ENCODE measurements around the gene IL32.

IL32 gene

GRCh38 chr16:3087243-3088235, 22.1 kb downstream of the IL32 start:
- Histone ChIP-seq H4K91ac (ENCODE audit: low read length) (no peak overlapping the region), H3K9me3 (ENCODE audit: control insufficient read depth, low read length) (no peaks in the 10 kb centered on the region), H3K27ac (ENCODE audit: low read length, poor library complexity, severe bottlenecking) (no peak overlapping the region), H3K4me1 (ENCODE audit: control insufficient read depth, insufficient read depth, low read depth, low read length) (peaks cover 11% of the 10 kb centered on the region), H3K4ac (ENCODE audit: low read depth in 1 of 2, low read length in 2 of 2) (no peak overlapping the region), H2AFZ (ENCODE audit: low read depth, low read length) (no peak overlapping the region), H4K8ac (ENCODE audit: low read length) (no peak overlapping the region), H3K9ac (ENCODE audit: low read length) (no peak overlapping the region), H2BK15ac (ENCODE audit: low read depth, poor library complexity, severe bottlenecking) (no peak overlapping the region), H3K27me3 (ENCODE audit: control insufficient read depth in 1 of 2, insufficient read depth in 1 of 2, low read length in 2 of 2) (peaks cover 12 to 57% of the 10 kb centered on the region in 2 experiments), H3K4me3 (ENCODE audit: insufficient read depth in 1 of 2, low read depth in 1 of 2, low read length in 2 of 2) (no peak overlapping the region), H2BK12ac (ENCODE audit: low read length in 2 of 2) (no peak overlapping the region), H3K23ac (ENCODE audit: low read length in 2 of 2) (no peak overlapping the region), H2BK120ac (ENCODE audit: low read depth, low read length) (no peak overlapping the region), H3K14ac (ENCODE audit: low read length in 2 of 2) (no peak overlapping the region), H3K4me2 (ENCODE audit: low read length, poor library complexity, severe bottlenecking) (no peak overlapping the region), H3K18ac (ENCODE audit: low read depth in 1 of 2, low read length in 2 of 2) (no peak overlapping the region), H3K79me1 (replicated peaks; ENCODE audit: low read length, poor library complexity, severe bottlenecking) (no peaks in the 10 kb centered on the region), H2AK5ac (ENCODE audit: low read length, severe bottlenecking) (no peak overlapping the region), H3K36me3 (ENCODE audit: control insufficient read depth in 1 of 2, insufficient read depth in 2 of 2, low read depth in 1 of 2, low read length in 2 of 2) (no peaks in the 10 kb centered on the region), H2BK5ac (ENCODE audit: low read depth, low read length, poor library complexity, severe bottlenecking) (no peak overlapping the region)
- DNase-seq: no peak
- 74% methylated on average over 18 of the region's 18 CpGs for WGBS

GRCh38 chr16:3088450-3088849, 23.0 kb downstream of the IL32 start:
- H3K4ac ChIP-seq (ENCODE audit: low read depth in 1 of 2, low read length in 2 of 2): no peak overlapping the region
- 94% methylated on average over 6 of the region's 7 CpGs for WGBS
- no peaks in the 10 kb centered on the region for H3K36me3 ChIP-seq (ENCODE audit: control insufficient read depth in 1 of 2, insufficient read depth in 2 of 2, low read depth in 1 of 2, low read length in 2 of 2)
- no peak overlapping the region for H2BK15ac ChIP-seq (ENCODE audit: low read depth, poor library complexity, severe bottlenecking)
- no peak overlapping the region for H3K18ac ChIP-seq (ENCODE audit: low read depth in 1 of 2, low read length in 2 of 2)
- H4K8ac ChIP-seq (ENCODE audit: low read length): no peak overlapping the region
- H4K91ac ChIP-seq (ENCODE audit: low read length): no peak overlapping the region
- DNase-seq: no peak
- no peak overlapping the region for H2BK12ac ChIP-seq (ENCODE audit: low read length in 2 of 2)
- no peak overlapping the region for H3K27ac ChIP-seq (ENCODE audit: low read length, poor library complexity, severe bottlenecking)
- H3K9ac ChIP-seq (ENCODE audit: low read length): no peak overlapping the region
- no peak overlapping the region for H2BK120ac ChIP-seq (ENCODE audit: low read depth, low read length)
- no peak overlapping the region for H2AK5ac ChIP-seq (ENCODE audit: low read length, severe bottlenecking)
- no peak overlapping the region for H2BK5ac ChIP-seq (ENCODE audit: low read depth, low read length, poor library complexity, severe bottlenecking)
- H3K14ac ChIP-seq (ENCODE audit: low read length in 2 of 2): no peak overlapping the region
- no peaks in the 10 kb centered on the region for H3K9me3 ChIP-seq (ENCODE audit: control insufficient read depth, low read length)
- no peak overlapping the region for H3K23ac ChIP-seq (ENCODE audit: low read length in 2 of 2)
- peaks cover 17 to 54% of the 10 kb centered on the region in 2 experiments for H3K27me3 ChIP-seq (ENCODE audit: control insufficient read depth in 1 of 2, insufficient read depth in 1 of 2, low read length in 2 of 2)
- no peak overlapping the region for H3K4me3 ChIP-seq (ENCODE audit: insufficient read depth in 1 of 2, low read depth in 1 of 2, low read length in 2 of 2)
- H3K4me2 ChIP-seq (ENCODE audit: low read length, poor library complexity, severe bottlenecking): no peak overlapping the region
- no peaks in the 10 kb centered on the region for H3K79me1 ChIP-seq (replicated peaks; ENCODE audit: low read length, poor library complexity, severe bottlenecking)
- no peak overlapping the region for H2AFZ ChIP-seq (ENCODE audit: low read depth, low read length)
- H3K4me1 ChIP-seq (ENCODE audit: control insufficient read depth, insufficient read depth, low read depth, low read length): peaks cover 11% of the 10 kb centered on the region

DNA sequence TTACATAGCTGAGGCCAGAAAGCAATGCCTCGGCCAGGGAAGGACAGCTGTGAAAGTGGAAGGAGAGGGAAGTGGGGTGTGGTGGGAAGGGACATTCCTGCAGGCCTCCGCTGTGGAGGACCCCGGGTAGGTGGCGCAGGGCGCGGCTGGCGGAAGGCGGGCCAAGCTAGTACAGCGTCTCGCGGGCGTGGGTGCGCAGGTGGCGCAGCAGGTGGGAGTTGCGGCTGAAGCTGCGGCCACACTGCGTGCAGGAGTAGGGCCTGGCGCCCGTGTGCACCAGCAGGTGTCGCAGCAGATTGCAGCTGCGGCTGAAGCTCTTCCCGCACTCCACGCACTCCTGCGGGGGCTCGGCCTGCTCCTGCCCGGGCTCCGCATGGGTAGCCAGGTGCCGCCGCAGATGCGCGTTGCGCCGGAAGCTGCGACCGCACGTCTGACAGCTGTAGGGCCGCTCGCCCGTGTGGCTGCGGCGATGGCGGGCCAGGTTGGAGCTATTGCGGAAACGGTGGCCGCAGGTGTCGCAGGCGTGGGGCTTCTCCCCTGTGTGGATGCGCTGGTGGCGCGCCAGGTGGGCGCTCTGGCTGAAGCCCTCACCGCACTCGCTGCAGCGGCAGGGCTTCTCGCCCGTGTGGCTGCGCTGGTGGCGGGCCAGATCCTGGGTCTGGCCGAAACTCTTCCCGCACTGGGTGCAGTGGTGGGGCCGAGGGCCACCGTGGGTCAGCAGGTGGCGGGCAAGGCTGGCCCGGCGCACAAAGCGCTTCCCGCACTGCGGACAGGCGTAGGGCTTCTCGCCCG, 23.7 kb downstream of the IL32 start:
- H3K9ac ChIP-seq (ENCODE audit: low read length): no peak overlapping the region
- H2BK5ac ChIP-seq (ENCODE audit: low read depth, low read length, poor library complexity, severe bottlenecking): no peak overlapping the region
- no peak overlapping the region for H2BK120ac ChIP-seq (ENCODE audit: low read depth, low read length)
- H2BK12ac ChIP-seq (ENCODE audit: low read length in 2 of 2): no peak overlapping the region
- no peaks in the 10 kb centered on the region for H3K9me3 ChIP-seq (ENCODE audit: control insufficient read depth, low read length)
- peak overlapping the region; percentile 40 for H4K91ac ChIP-seq (ENCODE audit: low read length)
- no peaks in the 10 kb centered on the region for H3K36me3 ChIP-seq (ENCODE audit: control insufficient read depth in 1 of 2, insufficient read depth in 2 of 2, low read depth in 1 of 2, low read length in 2 of 2)
- no peaks in the 10 kb centered on the region for H3K79me1 ChIP-seq (replicated peaks; ENCODE audit: low read length, poor library complexity, severe bottlenecking)
- H2AK5ac ChIP-seq (ENCODE audit: low read length, severe bottlenecking): no peak overlapping the region
- no peak overlapping the region for H3K23ac ChIP-seq (ENCODE audit: low read length in 2 of 2)
- no peak overlapping the region for H3K18ac ChIP-seq (ENCODE audit: low read depth in 1 of 2, low read length in 2 of 2)
- H3K4me2 ChIP-seq (ENCODE audit: low read length, poor library complexity, severe bottlenecking): no peak overlapping the region
- H3K14ac ChIP-seq (ENCODE audit: low read length in 2 of 2): no peak overlapping the region
- no peak overlapping the region for H3K27ac ChIP-seq (ENCODE audit: low read length, poor library complexity, severe bottlenecking)
- WGBS: 97% methylated on average over 70 of the region's 71 CpGs
- peak overlapping the region in 1 of 2 experiments; percentile 35 for H3K4me3 ChIP-seq (ENCODE audit: insufficient read depth in 1 of 2, low read depth in 1 of 2, low read length in 2 of 2)
- H3K4me1 ChIP-seq (ENCODE audit: control insufficient read depth, insufficient read depth, low read depth, low read length): peaks cover 11% of the 10 kb centered on the region
- H3K27me3 ChIP-seq (ENCODE audit: control insufficient read depth in 1 of 2, insufficient read depth in 1 of 2, low read length in 2 of 2): peaks cover 17 to 53% of the 10 kb centered on the region in 2 experiments
- no peak overlapping the region for H2AFZ ChIP-seq (ENCODE audit: low read depth, low read length)
- no peak overlapping the region for H2BK15ac ChIP-seq (ENCODE audit: low read depth, poor library complexity, severe bottlenecking)
- no peak for DNase-seq
- H3K4ac ChIP-seq (ENCODE audit: low read depth in 1 of 2, low read length in 2 of 2): no peak overlapping the region
- no peak overlapping the region for H4K8ac ChIP-seq (ENCODE audit: low read length)
